Stomach (tissue), 9 donors: ENCODE results near the gene NFATC2. TPM values are rescaled to one million over a fixed set of nuclear protein-coding genes. Genes with fewer than 3 reads are reported as not detected.

ENCODE experiments used
- DNase-seq, 2 donors: peaks; one replicate each; pipeline versions ENCODE4 v3.0.0 to v3.0.0-alpha.2; 2013 to 2019
- H3K27ac ChIP-seq, 5 donors: fragments of 200-600 bp in 4 of 5; sonication (generic) in 4 of 5; one replicate each; pipeline ENCODE4 v1.5.1; 2013 to 2019; ENCODE audit warnings: mild to moderate bottlenecking in 1 of 5, moderate library complexity in 1 of 5
- H3K27me3 ChIP-seq, 3 donors: fragments of 200-600 bp; sonication (generic); one replicate each; pipeline ENCODE4 v1.5.1; 2017 to 2019; ENCODE audit warnings: mixed run types in 1 of 3
- H3K36me3 ChIP-seq, 4 donors: fragments of 200-600 bp; sonication (generic); 1 replicate in 3 of 4; 2 replicates in 1 of 4; pipeline ENCODE4 v1.5.1; 2016 to 2019
- H3K4me1 ChIP-seq, 4 donors: fragments of 200-600 bp; sonication (generic); one replicate each; pipeline ENCODE4 v1.5.1; 2016 to 2019
- H3K4me3 ChIP-seq, 4 donors: fragments of 200-600 bp; sonication (generic) in 3 of 4; one replicate each; pipeline ENCODE4 v1.5.1; 2016 to 2019; ENCODE audit warnings: mild to moderate bottlenecking in 1 of 4
- H3K9me3 ChIP-seq, 4 donors: fragments of 200-600 bp; sonication (generic); one replicate each; pipeline ENCODE4 v1.5.1; 2016 to 2019
- CTCF ChIP-seq, 7 experiments: fragments of 450-650 bp in 4 of 7; fragments of 200-600 bp in 3 of 7; sonication (generic) in 3 of 7; IDR thresholded peaks; one replicate each; pipeline ENCODE4 v1.5.1; 2016 to 2019; ENCODE audit warnings: antibody characterized with exemption in 7 of 7, control low read depth in 2 of 7, mild to moderate bottlenecking in 1 of 7
- EP300 ChIP-seq: sonication (generic); formaldehyde crosslinking; IDR thresholded peaks from one replicate; pipeline ENCODE4 v1.6.1; 2017; ENCODE audit warnings: antibody characterized with exemption
- POLR2A ChIP-seq, 4 donors: fragments of 450-650 bp; IDR thresholded peaks; one replicate each; pipeline ENCODE4 v1.6.1; 2016; ENCODE audit warnings: antibody characterized with exemption in 4 of 4, control low read depth in 2 of 4, mild to moderate bottlenecking in 1 of 4, moderate library complexity in 1 of 4
- POLR2AphosphoS5 ChIP-seq, 3 donors: sonication (generic); formaldehyde crosslinking; IDR thresholded peaks; one replicate each; pipeline ENCODE4 v1.6.1; 2016; ENCODE audit warnings: antibody characterized with exemption in 3 of 3
- WGBS, 5 donors: extraction: QIAGEN DNeasy Blood & Tissue Kit in 3 of 5; methylation state at CpG; one replicate each; pipeline versions ENCODE4 v1.1.5 to v1.1.7; 2013 to 2018; 5-methylcytosine and 5-hydroxymethylcytosine counted together
- intact Hi-C: fragments of 100-400 bp; cut with DNase I; formaldehyde crosslinking; loops from one replicate; pipeline ENCODE4 v1.15.1; 2023; ENCODE audit warnings: low total_unique reads
- polyA plus RNA-seq, 3 donors: library from polyadenylated mRNA; stranded (reverse); fragments of 200-250 nt; gene quantifications; one replicate each; pipeline ENCODE4 v1.2.3, GENCODE V29; 2013
- total RNA-seq, 5 donors: library from RNA; depleted of rRNA; stranded (reverse); fragments of >200 nt; gene quantifications; one replicate each; pipeline versions ENCODE4 v1.1.0 to v1.2.3, GENCODE V29; 2014 to 2016
- donor health status: healthy with polysubstance abuse.
- donor health status: Bipolar disorder and iron deficiency.
- donor health status: healthy.

The NFATC2 gene
- total and polyA plus RNA-seq, 8 donors: 1.4 to 31.9 (median 8.6) TPM

GRCh38 chr20:51427651-51428291, 114.7 kb downstream of the NFATC2 start:
- H3K36me3 ChIP-seq: peaks cover 0 to 59% (median 28%) of the 10 kb centered on the region in 4 donors
- DNase-seq: no peak
- no peak for TF ChIP-seq POLR2AphosphoS5 (IDR thresholded peaks at IDR 0.05)
- TF ChIP-seq EP300: no peak
- no peak for TF ChIP-seq POLR2A (IDR thresholded peaks at IDR 0.05)
- no peak for TF ChIP-seq CTCF (IDR thresholded peaks at IDR 0.05)
- no peak overlapping the region for H3K4me3 ChIP-seq
- H3K9me3 ChIP-seq: no peaks in the 10 kb centered on the region
- peak overlapping the region in 3 of 5 donors; percentile 41 to 75 (median 56) for H3K27ac ChIP-seq
- no peaks in the 10 kb centered on the region for H3K27me3 ChIP-seq
- WGBS, 5 donors: 87 to 93% (median 90%) methylated on average over 14 of the region's 14 CpGs
- intact Hi-C loops: no loop called here
- peaks cover 9 to 23% (median 14%) of the 10 kb centered on the region in 4 donors for H3K4me1 ChIP-seq

DNA sequence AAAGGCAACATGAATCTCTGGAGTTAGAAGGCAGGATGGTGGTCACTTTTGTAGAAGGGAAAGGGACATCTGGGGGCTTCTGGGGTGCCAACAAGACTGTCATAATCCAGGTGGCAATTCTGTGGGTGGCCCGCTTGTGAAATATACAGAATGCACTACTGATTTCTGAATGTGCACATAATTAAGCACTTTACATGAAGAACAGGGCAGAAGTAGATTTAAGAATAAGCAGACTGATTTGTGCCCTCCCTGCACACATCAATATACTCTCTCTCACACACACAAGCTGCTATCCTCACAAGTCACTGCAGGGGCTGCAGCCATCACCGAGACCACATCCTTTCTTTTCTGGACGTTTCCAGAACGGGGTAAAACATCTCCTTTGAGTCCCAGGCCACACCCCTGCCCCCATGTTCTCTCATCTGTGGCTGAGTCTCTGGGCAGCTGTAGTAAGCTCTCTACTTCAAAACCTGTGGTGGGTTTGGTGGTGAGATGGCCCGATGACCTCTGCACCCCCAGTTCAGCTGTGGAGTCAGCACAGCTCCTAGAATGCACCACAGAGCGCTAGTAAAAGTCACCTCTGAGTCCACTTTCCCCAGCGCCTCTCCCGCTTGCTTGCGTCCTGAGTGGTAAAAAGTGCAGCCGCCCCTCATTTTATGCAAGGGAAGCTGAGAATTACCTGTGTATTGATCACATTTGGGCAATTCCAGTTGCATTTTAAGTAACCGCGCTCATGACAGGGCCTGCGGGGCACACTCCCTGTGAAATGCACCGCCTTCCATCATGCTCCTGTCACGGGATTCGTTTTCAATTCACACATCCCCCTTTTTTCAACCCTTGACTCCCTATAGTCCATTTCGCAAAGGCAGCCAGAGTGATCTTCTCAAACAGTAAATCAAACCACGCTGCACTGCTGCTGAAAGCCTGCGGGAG, 115.5 kb downstream of the NFATC2 start:
- peaks cover 0 to 52% (median 21%) of the 10 kb centered on the region in 4 donors for H3K36me3 ChIP-seq
- peak overlapping the region in 1 of 5 donors; percentile 75 for H3K27ac ChIP-seq
- WGBS, 5 donors: 91 to 96% (median 91%) methylated on average over 19 of the region's 19 CpGs
- H3K4me3 ChIP-seq: no peak overlapping the region
- DNase-seq: no peak
- H3K9me3 ChIP-seq: no peaks in the 10 kb centered on the region
- no peaks in the 10 kb centered on the region for H3K27me3 ChIP-seq
- intact Hi-C loops: no loop called here
- TF ChIP-seq EP300: no peak
- TF ChIP-seq CTCF (IDR thresholded peaks at IDR 0.05): no peak
- TF ChIP-seq POLR2AphosphoS5 (IDR thresholded peaks at IDR 0.05): no peak
- no peak for TF ChIP-seq POLR2A (IDR thresholded peaks at IDR 0.05)
- H3K4me1 ChIP-seq: peaks cover 9 to 23% (median 14%) of the 10 kb centered on the region in 4 donors

DNA sequence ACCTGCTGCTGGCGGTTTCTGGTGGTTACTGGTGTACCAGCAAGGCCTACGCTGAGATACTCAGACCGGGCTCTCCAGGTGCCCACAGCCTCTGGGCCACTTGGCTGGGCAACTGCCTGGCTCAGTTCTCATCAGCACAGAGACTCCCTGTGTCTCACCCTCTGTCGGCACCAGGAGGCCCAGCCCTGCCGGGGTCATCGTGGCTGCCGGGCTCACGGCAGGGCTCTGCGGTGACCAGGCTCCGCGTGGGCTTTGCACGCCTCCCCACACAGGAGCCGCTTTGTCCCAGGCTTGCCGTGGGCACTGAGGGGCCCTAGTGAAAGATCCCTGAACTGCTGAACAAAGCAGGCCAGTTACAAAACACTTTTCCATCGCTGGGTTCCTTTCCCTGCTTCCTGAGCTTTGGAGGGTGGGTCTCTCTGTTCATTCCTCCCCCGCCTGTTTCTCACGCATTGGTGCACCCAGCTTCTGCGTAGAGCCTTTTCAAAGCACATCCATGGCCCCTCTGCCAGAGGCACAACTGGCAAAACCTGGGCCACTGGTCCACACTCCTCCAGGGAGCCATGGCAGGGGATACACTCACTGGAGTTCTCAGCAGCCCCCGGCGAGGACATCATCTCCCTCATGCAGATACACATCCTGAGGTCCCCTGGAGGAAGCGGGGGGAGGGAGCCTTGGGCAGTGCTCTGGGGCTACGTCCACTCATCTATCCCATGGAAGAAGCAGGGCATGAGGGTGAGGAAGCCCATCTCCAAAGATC, 117.0 kb downstream of the NFATC2 start:
- Histone ChIP-seq H3K4me1 (peaks cover 9 to 23% (median 14%) of the 10 kb centered on the region in 4 donors), H3K36me3 (peaks cover 0 to 41% (median 15%) of the 10 kb centered on the region in 4 donors)
- DNase-seq: no peak

More for the DNA sequence above, 117.0 kb downstream of the NFATC2 start:
- intact Hi-C loops: no loop called here
- Histone ChIP-seq H3K9me3 (no peaks in the 10 kb centered on the region), H3K27me3 (no peaks in the 10 kb centered on the region), H3K27ac (peak overlapping the region in 3 of 5 donors; percentile 16 to 33 (median 24)), H3K4me3 (no peak overlapping the region)
- WGBS, 5 donors: 75 to 90% (median 87%) methylated on average over 21 to 22 of the region's 22 CpGs
- TF ChIP-seq POLR2A (IDR thresholded peaks at IDR 0.05) (no peak), EP300 (no peak), CTCF (IDR thresholded peaks at IDR 0.05) (no peak), POLR2AphosphoS5 (IDR thresholded peaks at IDR 0.05) (no peak)
